Hepatocyte (in vitro differentiated cells): ENCODE data around the gene LOXHD1. TPM values are rescaled to one million over a fixed set of nuclear protein-coding genes. Genes with fewer than 3 reads are reported as not detected.

Source experiments
- DNase-seq: peaks from one replicate; pipeline ENCODE4 v3.0.0-alpha.2; 2016; ENCODE audit warnings: low spot score
- H2AFZ ChIP-seq: fragments of 200-600 bp; sonication (generic); 2 replicates; pipeline ENCODE4 v1.6.0; 2016; ENCODE audit warnings: antibody characterized with exemption, mild to moderate bottlenecking
- H3K27ac ChIP-seq: fragments of 200-600 bp; sonication (generic); 2 replicates; pipeline ENCODE4 v1.5.1; 2016; ENCODE audit warnings: mild to moderate bottlenecking
- H3K27me3 ChIP-seq: fragments of 200-600 bp; sonication (generic); 2 replicates; pipeline ENCODE4 v1.6.1; 2016
- H3K36me3 ChIP-seq: fragments of 200-600 bp; sonication (generic); replicated peaks from 2 replicates; pipeline ENCODE4 v1.5.1; 2016; ENCODE audit warnings: low read depth; ENCODE audit not compliant: insufficient read depth
- H3K4me1 ChIP-seq: fragments of 200-600 bp; sonication (generic); 2 replicates; pipeline ENCODE4 v1.5.1; 2016; ENCODE audit warnings: mild to moderate bottlenecking, moderate library complexity; ENCODE audit not compliant: insufficient read depth
- H3K4me2 ChIP-seq: fragments of 200-600 bp; sonication (generic); 2 replicates; pipeline ENCODE4 v1.6.0; 2016
- H3K4me3 ChIP-seq: fragments of 200-600 bp; sonication (generic); 2 replicates; pipeline ENCODE4 v1.5.1; 2016; ENCODE audit warnings: mild to moderate bottlenecking
- H3K79me2 ChIP-seq: fragments of 200-600 bp; sonication (generic); 2 replicates; pipeline ENCODE4 v1.6.0; 2017; ENCODE audit warnings: mild to moderate bottlenecking
- H3K9me2 ChIP-seq: fragments of 200-600 bp; sonication (generic); replicated peaks from 2 replicates; pipeline ENCODE4 v1.6.0; 2017; ENCODE audit warnings: mild to moderate bottlenecking; ENCODE audit not compliant: insufficient read depth
- H3K9me3 ChIP-seq: fragments of 200-600 bp; sonication (generic); 2 replicates; pipeline ENCODE4 v1.5.1; 2016; ENCODE audit warnings: low read depth, mild to moderate bottlenecking
- H4K20me1 ChIP-seq: fragments of 200-600 bp; sonication (generic); 2 replicates; pipeline ENCODE4 v1.6.0; 2016; ENCODE audit warnings: mild to moderate bottlenecking; ENCODE audit not compliant: insufficient read depth, poor library complexity, severe bottlenecking
- EZH2 ChIP-seq: fragments of 200-600 bp; sonication (generic); IDR thresholded peaks from 2 replicates; pipeline ENCODE4 v1.6.1; 2016; ENCODE audit warnings: antibody characterized with exemption, mild to moderate bottlenecking, borderline replicate concordance
- EZH2phosphoT487 ChIP-seq: fragments of 200-600 bp; sonication (generic); IDR thresholded peaks from one replicate; pipeline ENCODE4 v1.6.1; 2018; ENCODE audit warnings: antibody characterized with exemption, mild to moderate bottlenecking, low read depth, moderate library complexity; ENCODE audit not compliant: unreplicated experiment, severe bottlenecking
- WGBS: methylation state at CpG from one replicate; pipeline ENCODE4 v1.1.6; 2016; ENCODE audit warnings: low lambda C conversion rate; ENCODE audit errors: missing lambda C conversion rate; 5-methylcytosine and 5-hydroxymethylcytosine counted together
- polyA plus RNA-seq: library from polyadenylated mRNA; unstranded; fragments of >200 nt; fragmentation: Nextera tagmentation; extraction: Ambion mirVana; gene quantifications from 2 replicates; pipeline ENCODE4 v1.2.1, GENCODE V29; 2016
- total RNA-seq: library from RNA; depleted of rRNA; stranded (reverse); fragments of >200 nt; gene quantifications from 2 replicates; pipeline ENCODE4 v1.2.3, GENCODE V29; 2014
- TF ChIP-seq, protein P1 (sequence below): fragments of 200-600 bp; sonication (generic); IDR thresholded peaks from 2 replicates; pipeline ENCODE4 v1.5.1; 2016; ENCODE audit warnings: antibody characterized with exemption, mild to moderate bottlenecking; ENCODE audit not compliant: poor library complexity

LOXHD1 gene
- total and polyA plus RNA-seq, 2 experiments from 2014 or later = not detected

DNA sequence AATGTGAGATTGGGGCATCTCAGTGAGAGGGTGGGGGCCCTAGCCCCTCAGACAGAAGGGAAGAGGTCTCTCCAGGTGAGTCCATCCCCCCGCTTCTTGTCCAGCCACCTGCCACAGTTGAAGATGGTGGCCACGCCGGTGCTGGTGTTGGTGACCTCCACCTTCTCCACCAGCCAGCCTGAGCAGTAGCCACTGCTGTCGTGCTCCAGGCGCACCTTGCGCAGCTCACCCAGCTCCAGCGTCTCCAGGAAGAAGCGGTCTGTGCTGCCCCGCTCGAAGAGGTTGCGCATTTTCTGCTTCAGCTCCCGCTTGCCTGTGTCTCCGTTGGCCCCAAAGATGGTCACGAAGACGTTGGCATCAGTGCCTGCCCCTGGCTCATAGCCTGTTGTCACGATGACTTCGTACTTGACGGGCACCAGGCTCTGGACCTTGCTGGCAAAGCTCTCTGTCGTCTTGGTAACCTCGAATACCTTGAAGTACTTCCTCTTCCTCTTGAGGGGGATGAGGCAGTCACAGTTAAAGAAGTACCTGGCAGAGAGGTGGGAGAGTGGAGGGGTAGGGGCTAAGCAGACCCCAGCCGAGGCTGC, 179.5 kb downstream of the LOXHD1 start:
- H3K9me2 ChIP-seq = no peaks in the 10 kb centered on the region
- no peaks in the 10 kb centered on the region for H3K4me1 ChIP-seq
- H2AFZ ChIP-seq = no peak overlapping the region
- no peak for DNase-seq
- no peak overlapping the region for H3K27ac ChIP-seq
- no peaks in the 10 kb centered on the region for H3K36me3 ChIP-seq
- no peaks in the 10 kb centered on the region for H3K79me2 ChIP-seq
- 93% methylated on average over 21 of the region's 21 CpGs for WGBS
- no peaks in the 10 kb centered on the region for H4K20me1 ChIP-seq
- peaks cover 6% of the 10 kb centered on the region for H3K27me3 ChIP-seq
- no peaks in the 10 kb centered on the region for H3K9me3 ChIP-seq
- TF ChIP-seq EZH2phosphoT487 = no peak
- TF ChIP-seq EZH2 = no peak
- TF ChIP-seq, protein P1, sequence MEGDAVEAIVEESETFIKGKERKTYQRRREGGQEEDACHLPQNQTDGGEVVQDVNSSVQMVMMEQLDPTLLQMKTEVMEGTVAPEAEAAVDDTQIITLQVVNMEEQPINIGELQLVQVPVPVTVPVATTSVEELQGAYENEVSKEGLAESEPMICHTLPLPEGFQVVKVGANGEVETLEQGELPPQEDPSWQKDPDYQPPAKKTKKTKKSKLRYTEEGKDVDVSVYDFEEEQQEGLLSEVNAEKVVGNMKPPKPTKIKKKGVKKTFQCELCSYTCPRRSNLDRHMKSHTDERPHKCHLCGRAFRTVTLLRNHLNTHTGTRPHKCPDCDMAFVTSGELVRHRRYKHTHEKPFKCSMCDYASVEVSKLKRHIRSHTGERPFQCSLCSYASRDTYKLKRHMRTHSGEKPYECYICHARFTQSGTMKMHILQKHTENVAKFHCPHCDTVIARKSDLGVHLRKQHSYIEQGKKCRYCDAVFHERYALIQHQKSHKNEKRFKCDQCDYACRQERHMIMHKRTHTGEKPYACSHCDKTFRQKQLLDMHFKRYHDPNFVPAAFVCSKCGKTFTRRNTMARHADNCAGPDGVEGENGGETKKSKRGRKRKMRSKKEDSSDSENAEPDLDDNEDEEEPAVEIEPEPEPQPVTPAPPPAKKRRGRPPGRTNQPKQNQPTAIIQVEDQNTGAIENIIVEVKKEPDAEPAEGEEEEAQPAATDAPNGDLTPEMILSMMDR = no peak
- no peak overlapping the region for H3K4me2 ChIP-seq
- H3K4me3 ChIP-seq = no peak overlapping the region

DNA sequence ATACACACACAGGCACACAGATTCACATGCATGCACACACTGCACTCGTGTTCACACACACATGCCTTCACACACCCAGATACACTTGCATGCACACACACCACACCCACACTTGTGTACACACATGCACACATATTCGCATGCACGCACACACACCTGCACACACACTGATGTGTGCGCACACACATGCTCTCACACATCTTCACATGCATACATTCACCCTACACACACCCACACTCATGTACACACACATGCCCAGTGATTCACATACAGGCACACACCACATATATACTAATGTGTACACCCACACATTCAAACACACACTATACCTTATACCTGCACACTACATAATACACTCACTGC, 181.6 kb downstream of the LOXHD1 start:
- TF ChIP-seq, protein P1 = no peak
- TF ChIP-seq EZH2 (no peak), EZH2phosphoT487 (no peak)

DNA sequence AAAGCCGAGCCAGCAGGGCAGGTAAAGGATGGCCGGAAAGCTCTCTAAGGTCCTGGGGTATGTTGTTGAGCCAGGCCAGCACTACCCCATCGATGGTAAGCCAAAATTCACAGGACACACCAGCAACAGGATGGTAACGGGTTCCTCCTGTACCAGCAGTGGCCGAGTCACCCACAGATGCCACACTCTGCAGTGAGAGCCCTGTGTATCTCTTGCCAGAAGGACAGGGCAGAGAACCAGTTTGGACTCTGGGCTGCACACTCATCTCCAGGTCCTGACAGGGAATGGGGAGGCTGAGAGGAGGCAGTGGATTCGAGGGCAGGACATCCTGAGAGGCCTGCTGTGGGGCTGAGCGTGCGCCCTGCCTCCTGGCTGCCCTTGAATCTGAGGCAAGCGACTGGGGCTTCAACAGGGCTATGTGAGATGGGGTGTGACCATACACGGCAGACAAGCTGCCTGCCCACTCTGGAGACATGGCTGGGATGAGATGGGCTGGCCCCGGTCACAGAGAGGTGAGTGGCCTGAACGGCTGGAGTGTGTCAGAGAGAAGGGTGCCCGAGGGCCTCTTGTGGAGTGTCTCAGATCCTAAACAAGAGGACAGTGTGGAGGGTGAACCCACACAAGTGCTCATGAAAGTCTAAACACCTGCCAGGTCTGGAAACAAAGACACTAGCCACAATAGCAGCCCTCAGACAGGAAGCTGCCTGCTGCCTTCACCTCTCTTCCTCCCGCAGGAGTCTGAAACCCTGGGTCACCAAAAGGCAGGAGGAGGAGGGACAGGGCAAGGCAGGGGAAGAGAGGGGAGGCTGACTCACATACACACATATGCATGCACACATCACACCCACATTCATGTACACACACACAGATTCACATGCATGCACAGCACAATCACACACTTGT, 182.3 kb downstream of the LOXHD1 start:
- Histone ChIP-seq H2AFZ (no peak overlapping the region), H3K79me2 (no peaks in the 10 kb centered on the region)
- WGBS = 75% methylated on average over 14 of the region's 14 CpGs

More for the DNA sequence above, 181.6 kb downstream of the LOXHD1 start:
- Histone ChIP-seq H3K4me3 (no peak overlapping the region), H3K27me3 (peaks cover 6% of the 10 kb centered on the region), H3K4me2 (no peak overlapping the region), H3K36me3 (no peaks in the 10 kb centered on the region), H3K4me1 (no peaks in the 10 kb centered on the region), H3K9me3 (no peaks in the 10 kb centered on the region), H3K27ac (no peak overlapping the region), H3K79me2 (no peaks in the 10 kb centered on the region), H2AFZ (no peak overlapping the region), H3K9me2 (no peaks in the 10 kb centered on the region), H4K20me1 (no peaks in the 10 kb centered on the region)
- 95% methylated on average over 4 of the region's 4 CpGs for WGBS
- no peak for DNase-seq

More for the DNA sequence above, 182.3 kb downstream of the LOXHD1 start:
- no peaks in the 10 kb centered on the region for H3K4me1 ChIP-seq
- TF ChIP-seq, protein P1 = no peak
- TF ChIP-seq EZH2phosphoT487 = no peak
- no peaks in the 10 kb centered on the region for H3K9me2 ChIP-seq
- no peak overlapping the region for H3K4me3 ChIP-seq
- H3K4me2 ChIP-seq = no peak overlapping the region
- H3K27ac ChIP-seq = no peak overlapping the region
- H3K27me3 ChIP-seq = peaks cover 6% of the 10 kb centered on the region
- H4K20me1 ChIP-seq = no peaks in the 10 kb centered on the region
- H3K36me3 ChIP-seq = no peaks in the 10 kb centered on the region
- DNase-seq = no peak
- H3K9me3 ChIP-seq = no peaks in the 10 kb centered on the region
